GM21526 (cell line): ENCODE results near the gene SUB1.
"Not testable (repeated sequence)": the region's sequence is repeated elsewhere in the genome, so short reads cannot be mapped to it uniquely, and the experiment has no call there.

ENCODE experiments used
- ATAC-seq: cut with Tn5 transposase; IDR thresholded peaks from one replicate; pipeline ENCODE4 v1.9.1; 2021; ENCODE audit warnings: moderate library complexity; ENCODE audit not compliant: unreplicated experiment, low FRiP score

The SUB1 gene

GRCh38 chr5:32598260-32598937 lies 13.0 kb downstream of the SUB1 start:
- no peak for ATAC-seq

- ATAC-seq, result no peak
Measured at GRCh38 chr5:32598997-32599549, 13.7 kb downstream of the SUB1 start.

- ATAC-seq, result no peak
Measured at GRCh38 chr5:32600054-32600622, 14.8 kb downstream of the SUB1 start.

- ATAC-seq, result no peak
Measured at GRCh38 chr5:32601623-32602295, 16.4 kb downstream of the SUB1 start.

GRCh38 chr5:32602906-32603305 lies 17.5 kb downstream of the SUB1 start:
- ATAC-seq, result no peak

GRCh38 chr5:32604800-32605765 lies 19.7 kb downstream of the SUB1 start:
- ATAC-seq, result no peak

- no peak for ATAC-seq
Measured at GRCh38 chr5:32605766-32606152, 20.4 kb downstream of the SUB1 start.

- no peak for ATAC-seq
Measured at GRCh38 chr5:32612134-32612888, 27.0 kb downstream of the SUB1 start.

- ATAC-seq, result peak; percentile 75
Measured at GRCh38 chr5:32613050-32613672, 27.8 kb downstream of the SUB1 start.

- ATAC-seq, result no peak
Measured at GRCh38 chr5:32615236-32615635, 29.9 kb downstream of the SUB1 start.

- ATAC-seq, result no peak
Measured at GRCh38 chr5:32618962-32619361, 33.6 kb downstream of the SUB1 start.

- no peak for ATAC-seq
Measured at GRCh38 chr5:32621256-32621655, 35.9 kb downstream of the SUB1 start.

- no peak for ATAC-seq
Measured at GRCh38 chr5:32625106-32625505, 39.7 kb downstream of the SUB1 start.

- ATAC-seq, result no peak
Measured at GRCh38 chr5:32625547-32625946, 40.2 kb downstream of the SUB1 start.

- ATAC-seq, result no peak
Measured at GRCh38 chr5:32627219-32627870, 42.0 kb downstream of the SUB1 start.

- no peak for ATAC-seq
Measured at GRCh38 chr5:32628049-32628844, 42.9 kb downstream of the SUB1 start.

- no peak for ATAC-seq
Measured at GRCh38 chr5:32630867-32631491, 45.6 kb downstream of the SUB1 start.

- not testable (repeated sequence) for ATAC-seq
Measured at GRCh38 chr5:32633017-32633416, 47.7 kb downstream of the SUB1 start.
